HG03103 (cell line): ENCODE measurements around the gene AKAP8.
"Not testable (repeated sequence)": the region's sequence is repeated elsewhere in the genome, so short reads cannot be mapped to it uniquely, and the experiment has no call there.

Experiments
- ATAC-seq: cut with Tn5 transposase; IDR thresholded peaks from one replicate; pipeline ENCODE4 v1.9.1; 2021; ENCODE audit warnings: low read depth; ENCODE audit not compliant: unreplicated experiment

Gene AKAP8

DNA sequence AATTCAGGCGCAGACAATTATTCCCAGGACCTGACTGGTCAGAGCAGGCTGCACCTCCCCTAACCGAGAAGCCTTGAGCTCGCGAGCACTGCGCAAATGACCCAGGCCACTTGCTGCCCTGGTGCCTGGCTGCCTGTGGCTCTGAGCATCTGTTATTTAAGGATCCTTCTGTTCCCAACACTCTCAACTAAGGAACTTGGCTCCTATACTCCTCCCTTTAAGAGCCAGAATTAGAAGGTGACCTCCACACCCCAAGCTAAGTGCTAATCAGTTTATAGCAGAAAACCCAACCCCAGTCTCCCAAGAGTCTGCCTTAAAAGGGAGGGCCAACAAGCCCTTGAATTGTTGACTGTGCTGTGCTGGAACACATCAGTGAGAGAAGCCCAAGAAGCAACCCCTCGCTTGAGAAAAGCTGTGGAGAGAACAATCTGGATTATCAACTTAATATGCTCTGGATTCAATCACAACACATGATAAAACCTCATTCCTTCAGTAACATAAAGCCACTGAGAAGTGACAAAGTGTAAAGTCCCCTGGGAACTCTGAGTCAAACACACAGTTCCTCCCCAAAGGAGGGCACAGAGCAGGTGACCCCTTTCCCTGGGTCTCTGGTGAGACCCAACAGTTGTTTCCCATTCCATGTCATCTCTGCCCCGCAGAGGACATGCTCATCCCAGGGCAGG, 24.7 kb upstream of the AKAP8 start:
- ATAC-seq, result no peak

DNA sequence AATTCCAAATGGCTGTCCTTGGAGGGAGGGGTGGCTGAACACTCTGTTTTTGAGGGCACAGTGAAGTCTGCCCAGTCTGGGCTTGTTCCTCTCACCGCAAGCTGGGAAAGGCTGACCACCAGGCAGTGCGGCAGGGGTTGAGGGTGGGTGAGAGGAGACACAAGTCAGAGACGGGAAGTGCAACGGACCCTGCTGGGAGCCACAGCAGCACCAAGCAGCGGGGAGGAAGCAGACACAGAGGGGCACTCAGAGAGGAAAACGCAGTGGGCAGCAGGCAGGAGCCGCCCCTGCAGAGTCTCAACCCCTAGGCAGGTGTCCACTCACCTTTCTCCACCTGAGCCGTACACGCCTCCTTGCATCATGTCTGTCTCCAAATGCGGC, 23.6 kb upstream of the AKAP8 start:
- ATAC-seq, result no peak

DNA sequence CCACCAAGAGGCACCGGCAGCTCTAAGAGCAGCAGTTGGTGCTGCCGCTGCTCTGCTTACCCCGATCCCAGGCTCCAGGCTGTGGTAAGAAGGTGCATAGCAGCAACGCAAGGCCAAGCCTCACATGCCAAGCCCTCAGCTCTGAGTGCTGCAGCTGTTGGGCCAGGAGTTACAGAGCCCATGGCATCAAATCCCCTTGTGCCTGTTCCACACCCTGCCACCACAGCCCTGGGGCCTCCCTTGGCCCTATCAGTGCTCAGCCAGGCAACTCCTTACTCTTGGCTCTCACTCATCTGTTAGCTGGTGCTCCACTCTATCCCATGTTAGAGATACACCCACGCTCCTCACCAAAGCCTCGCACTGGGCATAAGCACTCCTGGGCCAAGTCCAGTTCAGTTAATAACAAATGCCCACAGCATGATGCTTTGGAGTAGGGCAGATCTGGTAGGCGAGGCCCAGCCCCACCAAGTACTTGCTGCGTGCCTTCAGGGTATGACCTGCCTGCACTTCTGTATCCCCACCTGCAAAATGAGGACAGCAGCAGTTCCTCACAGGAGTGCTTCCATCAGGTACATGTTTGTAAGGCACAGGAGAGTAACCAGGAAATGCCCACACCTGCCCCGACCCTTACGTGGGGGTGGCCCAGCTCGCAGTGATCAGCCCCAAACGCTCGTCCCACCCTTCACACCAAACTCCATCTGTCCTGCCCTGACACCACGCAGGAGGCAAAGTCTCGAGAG, 23.0 kb upstream of the AKAP8 start:
- ATAC-seq, result no peak

DNA sequence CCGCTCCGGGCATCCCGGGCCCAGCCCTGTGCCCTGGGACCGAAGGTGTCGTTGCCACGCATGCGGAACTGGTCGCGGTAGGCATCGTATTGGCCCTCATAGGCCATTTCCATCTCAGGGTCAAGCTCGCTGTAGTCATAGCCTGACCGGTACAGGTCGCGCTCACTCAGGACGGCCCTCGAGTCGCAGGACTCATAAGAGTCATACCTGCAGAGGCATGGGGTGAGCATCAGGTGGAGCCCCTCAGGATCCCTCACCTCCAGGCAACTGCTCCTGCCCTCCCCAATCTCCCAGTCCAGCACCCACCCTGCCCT, 21.8 kb upstream of the AKAP8 start:
- no peak for ATAC-seq

DNA sequence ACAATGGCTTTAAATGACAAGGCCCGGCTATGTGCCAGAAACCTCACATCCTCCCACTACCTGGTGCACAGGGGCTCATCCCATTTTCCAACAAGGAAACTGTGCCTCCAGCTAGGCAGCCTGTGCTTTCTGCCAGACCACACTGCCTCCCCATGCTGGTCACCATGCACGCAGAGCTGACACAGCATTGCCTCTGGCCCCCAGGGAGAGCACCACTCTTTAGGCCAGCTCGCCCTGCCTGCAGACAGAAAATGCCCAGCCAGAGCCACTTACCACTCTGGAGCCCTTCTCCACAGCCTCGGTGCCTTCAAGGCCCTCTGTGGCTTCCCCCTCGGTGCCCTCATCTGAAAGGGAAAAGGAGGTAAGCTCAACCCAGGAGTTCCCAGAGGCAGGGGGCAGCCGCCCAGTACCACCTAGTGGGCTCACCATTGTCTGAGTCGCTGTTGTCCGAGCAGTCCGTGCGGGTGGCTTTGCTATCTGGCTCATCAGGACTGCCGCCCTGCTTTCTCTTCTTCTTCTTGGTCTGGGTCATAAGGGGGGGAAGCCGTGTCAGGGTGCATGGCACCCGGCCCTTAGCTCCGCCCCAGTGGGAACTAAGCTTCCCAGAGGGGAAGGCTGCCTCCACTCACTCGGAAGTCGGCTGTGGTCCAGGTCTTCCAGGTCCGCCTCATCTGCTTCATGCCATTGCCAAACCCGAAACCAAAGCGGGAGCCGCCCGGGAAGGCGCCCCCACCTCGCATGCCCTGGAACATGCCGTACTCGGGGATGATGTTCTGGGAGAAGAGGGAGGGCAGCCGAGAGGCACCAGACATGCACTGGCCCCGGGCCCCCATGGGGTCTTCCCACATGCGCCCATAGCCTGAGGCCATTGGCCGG, 21.2 kb upstream of the AKAP8 start:
- ATAC-seq, result no peak

DNA sequence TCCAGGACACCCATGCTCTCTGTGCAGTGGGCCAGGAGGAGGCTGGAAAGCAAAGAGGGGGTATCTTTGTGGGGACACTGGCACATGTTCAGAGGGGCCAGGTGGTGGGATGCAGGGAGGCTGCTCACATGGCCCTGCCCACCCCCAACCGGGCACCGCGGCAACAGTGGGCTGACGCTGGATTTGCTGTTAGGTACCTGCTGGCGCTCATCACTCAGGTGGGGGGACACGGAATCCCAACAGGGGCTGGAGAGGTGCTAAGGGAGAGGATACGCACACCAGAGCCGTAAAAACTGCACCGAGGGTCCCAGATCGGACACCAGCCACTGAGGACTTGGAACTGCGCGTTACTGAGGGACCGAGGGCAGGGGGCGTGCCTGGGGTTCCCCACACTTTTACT, 20.0 kb upstream of the AKAP8 start:
- no peak for ATAC-seq

DNA sequence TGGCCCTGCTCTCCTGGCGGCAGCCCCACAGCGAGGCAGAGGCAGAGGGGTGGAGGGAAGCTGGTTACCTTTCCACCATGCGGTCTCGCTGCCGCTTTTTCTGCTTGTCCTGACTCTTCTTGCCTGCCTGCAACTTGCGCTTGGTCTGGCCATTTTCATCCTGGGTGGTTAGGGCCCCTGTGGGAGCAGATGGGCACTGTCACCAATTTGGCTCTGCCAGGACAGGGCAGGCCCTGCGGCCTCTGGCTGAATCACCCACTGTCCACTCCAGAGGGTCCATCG, 19.6 kb upstream of the AKAP8 start:
- ATAC-seq, result no peak

DNA sequence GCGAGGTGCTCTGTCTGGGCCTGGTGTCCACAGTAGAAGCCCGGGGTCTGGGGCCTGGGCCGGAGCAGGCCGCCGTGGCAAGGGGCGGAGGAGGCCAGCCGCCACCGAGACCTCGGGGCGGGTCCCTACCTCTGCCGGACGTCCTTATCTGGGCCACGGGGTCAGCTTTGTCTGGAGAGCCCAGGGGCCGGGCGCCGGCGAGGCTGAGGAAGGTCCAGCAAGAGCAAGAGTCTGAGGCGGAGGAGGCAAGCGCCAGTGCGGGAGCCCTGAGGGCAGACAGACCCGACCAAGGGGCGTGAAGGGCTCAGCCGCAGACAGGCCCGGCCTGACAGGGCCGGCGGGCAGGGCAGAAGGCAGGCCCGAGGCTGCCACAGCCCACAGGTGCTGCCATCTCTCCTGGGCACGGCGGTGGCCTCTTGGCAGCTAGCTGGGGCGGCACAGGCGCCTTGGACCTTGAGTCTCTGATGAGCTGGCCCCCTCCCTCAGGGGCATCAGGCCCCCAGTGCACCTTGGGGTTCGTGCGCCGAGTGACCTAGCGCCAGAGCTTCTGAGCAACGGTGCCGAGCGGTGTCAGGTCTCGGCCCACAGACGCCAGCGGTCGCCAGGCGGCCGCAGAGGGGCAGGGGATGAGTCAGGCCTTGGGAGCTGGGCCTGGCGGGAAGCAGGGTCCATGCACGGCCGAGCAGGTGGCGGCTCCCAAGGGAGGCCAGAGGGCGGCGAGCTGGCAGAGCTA, 19.1 kb upstream of the AKAP8 start:
- ATAC-seq, result no peak

DNA sequence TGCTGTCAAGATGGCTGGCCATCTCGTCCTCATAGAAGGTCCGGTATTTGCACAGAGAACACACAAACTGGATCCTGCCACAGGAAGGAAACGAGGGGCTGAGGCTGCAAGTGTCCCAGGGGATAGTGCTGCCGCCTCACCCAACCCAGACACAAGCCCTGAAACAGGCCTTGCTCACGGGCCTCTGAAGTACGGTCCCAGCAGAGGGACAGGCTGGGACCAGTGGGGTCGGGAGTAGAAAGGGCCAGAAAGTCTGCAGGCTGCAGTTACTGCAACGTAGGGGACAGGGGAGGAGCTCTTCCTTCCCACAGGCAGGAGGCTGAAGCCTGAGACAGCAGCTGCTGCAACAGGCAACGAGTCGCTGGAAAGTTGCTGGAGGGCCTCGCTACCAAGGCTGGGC, 18.2 kb upstream of the AKAP8 start:
- no peak for ATAC-seq

DNA sequence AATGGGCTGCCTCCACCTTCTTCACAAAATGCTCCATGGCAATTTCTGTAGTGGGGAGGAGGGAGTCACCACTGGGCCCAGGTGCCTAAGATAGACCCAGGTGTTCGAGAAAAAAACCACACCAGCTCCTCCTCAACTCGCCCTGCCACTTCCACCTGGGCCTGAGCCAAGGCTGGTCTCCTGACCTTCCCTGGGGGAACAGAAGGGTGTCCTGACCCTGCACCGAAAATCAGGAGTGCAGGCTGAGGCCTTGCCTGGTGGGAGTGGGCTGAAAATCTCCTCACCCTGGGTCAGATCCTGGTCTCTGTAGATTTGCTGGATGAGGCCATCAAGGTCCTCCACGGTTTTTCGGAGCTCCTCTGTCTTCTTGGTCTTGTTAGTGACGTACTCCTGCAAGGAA, 17.6 kb upstream of the AKAP8 start:
- ATAC-seq, result no peak

DNA sequence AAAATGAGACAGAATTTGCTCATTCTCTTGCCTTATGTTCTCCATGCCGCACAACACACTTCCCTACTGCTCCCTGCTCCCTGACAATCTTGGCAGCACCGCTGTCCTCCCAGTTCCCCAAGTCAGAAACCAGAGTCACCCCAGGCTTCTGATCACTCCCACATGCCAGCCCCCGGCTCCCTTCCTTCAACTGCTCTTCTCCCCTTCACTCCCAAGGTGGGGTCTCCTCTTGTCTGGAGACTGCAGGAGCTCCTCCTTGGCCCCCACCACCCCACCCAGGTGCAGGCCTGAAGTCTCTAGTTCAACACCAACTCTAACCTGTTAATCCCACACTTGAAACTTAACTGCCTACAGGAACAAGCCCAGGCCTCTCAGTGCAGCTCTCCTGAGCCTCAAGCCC, 16.8 kb upstream of the AKAP8 start:
- no peak for ATAC-seq

DNA sequence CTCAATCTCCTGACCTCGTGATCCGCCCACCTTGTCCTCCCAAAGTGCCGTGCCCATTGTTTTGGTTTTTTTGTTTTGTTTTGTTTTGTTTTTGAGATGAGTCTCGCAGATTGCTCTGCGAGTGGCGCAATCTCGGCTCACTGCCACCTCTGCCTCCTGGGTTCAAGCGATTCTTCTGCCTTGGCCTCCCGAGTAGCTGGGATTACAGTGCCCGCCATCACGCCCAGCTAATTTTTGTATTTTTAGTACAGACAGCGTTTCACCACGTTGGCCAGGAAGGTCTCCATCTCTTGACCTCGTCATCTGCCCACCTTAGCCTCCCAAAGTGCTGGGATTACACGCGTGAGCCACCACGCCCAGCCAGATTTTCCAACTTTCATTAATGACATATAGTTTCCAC, 15.7 kb upstream of the AKAP8 start:
- not testable (repeated sequence) for ATAC-seq

DNA sequence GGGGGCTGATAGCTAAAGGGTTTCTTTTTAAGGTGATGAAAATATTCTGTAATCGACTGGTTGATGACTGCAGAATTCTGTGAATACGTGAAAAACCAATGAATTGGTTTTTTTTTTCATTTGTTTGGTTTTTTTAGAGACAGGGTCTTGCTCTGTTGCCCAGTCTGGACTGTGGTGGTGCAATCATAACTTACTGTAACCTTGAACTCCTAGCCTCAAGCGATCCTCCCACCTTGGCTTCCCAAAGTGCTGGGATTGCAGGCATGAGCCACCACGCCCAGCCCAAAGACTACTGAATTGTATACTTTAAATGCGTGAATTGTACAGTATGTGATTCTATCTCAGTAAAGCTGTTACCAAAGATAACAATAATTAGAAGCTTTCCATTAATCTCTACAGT, 14.8 kb upstream of the AKAP8 start:
- no peak for ATAC-seq

DNA sequence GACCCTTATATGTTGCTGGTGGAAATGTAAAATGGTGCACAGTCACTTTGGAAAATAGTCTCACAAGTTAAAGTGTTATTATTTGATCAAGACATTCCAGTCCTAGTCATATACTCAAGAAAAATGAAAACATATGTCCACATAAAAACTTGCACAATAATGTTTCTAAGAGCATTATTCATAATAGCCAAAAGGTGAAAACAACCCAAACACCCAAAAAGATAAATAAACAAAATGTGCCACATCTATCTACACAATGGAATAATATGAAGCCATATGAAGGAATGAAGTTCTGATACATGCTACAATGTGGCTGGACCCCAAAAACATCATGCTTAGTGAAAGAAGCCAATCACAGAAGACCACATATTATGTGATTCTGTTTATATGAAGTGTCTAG, 14.4 kb upstream of the AKAP8 start:
- ATAC-seq, result no peak

DNA sequence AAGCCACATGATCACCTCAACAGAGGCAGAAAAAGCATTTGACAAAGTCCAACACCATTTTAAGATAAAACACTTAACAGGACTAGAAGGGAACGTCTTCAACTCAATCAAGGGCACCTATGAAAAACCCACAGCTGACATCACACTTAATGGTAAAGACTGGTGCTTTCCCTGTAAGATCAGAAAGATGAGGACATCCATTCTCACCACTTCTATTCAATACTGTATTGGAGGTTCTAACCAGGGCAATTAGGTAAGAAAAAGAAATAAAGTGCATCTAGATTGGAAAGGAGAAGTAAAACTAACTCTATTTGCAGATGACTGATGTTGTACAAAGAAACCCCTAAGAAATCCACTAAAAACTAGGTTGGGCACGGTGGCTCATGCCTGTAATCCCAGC, 11.2 kb upstream of the AKAP8 start:
- ATAC-seq, result no peak

DNA sequence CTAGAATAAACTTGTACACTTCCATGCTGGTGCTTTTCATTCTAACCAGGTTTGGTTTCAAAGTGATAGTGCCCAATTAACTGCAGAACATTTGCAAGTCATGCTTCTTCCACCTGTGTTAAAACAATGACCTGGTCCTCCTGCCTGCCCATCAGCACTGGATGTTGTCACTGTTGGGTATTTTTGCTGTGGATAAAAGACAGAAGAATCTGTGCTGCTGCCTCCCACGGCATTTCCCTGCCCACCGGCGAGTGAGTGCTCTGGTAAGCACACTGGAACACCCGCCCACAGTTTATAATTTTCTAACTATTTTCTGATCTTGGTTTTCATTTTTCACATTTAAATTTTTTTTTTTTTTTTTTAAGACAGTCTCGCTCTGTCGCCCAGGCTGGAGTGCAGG, 2.3 kb upstream of the AKAP8 start:
- ATAC-seq, result no peak

DNA sequence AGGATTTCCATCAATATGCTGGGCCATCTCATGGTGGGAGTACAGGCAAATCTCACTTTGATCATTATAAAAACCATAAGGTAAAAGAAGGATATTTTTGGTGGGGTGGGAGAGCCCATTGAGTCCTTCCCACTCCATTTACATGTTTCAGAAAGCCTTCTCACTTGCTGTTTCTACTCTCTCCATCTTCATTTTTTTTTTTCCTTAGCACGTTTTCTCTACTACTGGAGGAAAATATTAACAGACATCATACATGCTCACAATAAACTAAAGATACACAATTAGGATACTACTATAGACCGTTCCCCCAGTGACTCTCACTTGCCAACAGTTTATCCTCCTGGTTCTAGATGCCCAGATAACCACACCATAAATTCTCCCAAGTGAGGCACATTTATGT, 1.8 kb upstream of the AKAP8 start:
- no peak for ATAC-seq

DNA sequence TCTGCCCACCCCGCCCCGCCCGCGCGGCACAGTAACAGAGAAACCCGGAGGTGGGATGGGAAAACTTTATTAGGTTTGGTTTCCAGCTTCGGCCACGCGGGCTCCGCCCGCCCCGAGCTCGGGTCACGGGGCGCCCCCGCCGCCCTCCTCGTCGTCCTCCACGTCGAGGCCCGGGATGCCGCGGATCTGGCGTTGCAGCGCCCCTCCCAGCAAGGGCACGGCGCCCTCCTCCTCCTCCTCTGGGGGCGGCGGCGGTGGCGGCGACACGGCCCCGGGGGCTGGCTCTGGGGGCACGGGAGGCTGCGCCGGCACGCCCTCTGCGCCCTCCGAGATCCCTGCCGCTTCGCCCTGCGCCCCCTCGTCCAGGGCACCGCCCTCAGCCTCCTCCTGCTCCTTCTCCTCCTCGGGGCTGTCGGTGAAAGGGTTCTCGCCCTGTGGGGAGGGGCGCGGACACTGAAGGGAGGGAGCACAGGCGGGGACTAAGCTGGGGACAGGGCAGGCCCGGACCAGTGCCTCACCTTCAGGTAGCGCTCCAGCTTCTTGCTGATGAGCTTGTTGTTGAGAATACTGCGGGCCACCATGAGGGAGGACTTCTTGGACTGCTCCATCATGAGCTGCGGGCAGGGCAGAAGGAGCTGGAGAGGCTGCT, 536 bp upstream of the AKAP8 start:
- ATAC-seq, result peak; percentile 31

DNA sequence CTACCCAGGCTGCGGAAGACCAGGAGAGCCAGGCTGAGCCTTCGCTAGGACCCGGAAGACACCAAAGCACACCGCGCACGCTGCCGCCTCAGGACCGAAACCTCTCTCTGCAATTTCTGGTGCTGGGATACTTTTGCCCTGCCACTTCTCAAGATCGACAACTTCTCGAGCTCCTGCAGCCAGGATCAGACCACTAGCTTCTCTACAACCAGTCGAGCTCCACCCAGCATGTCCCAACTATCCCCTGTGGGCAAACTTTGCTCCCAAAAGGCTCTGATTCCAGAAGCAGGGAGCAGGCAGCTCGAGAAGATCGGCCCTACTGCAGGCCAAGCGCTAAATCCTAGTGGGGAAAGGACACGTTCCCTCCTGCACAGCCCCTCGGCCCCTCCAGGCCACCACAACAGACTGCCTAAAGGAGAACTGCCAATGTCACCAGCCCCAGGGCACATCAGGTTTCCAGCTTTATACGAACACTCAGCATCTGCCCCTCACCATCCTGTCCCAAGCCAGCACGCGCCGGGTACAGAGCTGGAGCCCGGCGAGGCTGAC, 979 bp downstream of the AKAP8 start:
- ATAC-seq, result no peak

DNA sequence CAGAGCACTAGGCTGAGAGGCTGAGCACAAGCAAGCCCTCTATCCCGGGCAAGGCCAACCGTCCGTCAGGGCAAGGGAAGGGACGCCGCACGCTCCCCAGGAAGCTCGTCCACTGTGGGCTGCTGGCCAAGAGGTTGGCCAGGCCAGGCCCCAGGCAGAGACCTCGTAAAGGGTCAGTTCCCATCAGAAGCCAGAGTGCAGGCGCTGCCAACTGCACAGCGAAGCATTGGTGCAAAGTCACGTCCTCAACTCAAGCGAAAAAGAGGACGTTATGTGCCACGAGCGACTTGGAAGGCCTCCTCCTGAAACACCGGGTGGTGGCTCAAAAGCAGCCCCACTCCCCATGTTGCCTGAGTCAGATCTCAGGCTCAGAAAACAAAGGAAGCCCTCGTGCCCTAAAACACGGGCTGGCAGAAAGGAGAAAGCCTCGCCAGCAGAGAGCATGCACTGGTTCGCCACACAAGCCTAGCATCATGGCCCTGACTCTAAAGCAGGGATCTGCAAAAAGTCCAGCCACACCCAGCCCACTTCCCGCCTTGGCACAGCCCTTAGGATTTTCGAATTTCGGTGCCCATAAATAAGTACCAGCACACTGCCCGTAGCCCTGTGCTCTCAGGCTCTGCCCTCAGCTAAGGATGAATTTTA, 4.7 kb downstream of the AKAP8 start:
- ATAC-seq, result no peak
